ENCODE results near the gene RPN2. TPM values are rescaled to one million over a fixed set of nuclear protein-coding genes. Genes with fewer than 3 reads are reported as not detected.
A peak's percentile ranks its signal among the peaks of the same experiment; 100 is the strongest.

The RPN2 gene
- total and polyA plus RNA-seq, 2 of the 13 experiments (the other 11 are each of a cell fraction or from before 2014, with no cell fraction given) = 587 to 1,818 TPM

GRCh38 chr20:37178839-37179682 lies at the start of gene RPN2, which contains the start of gene MROH8 (continued):
- peak; percentile 43; the same call in 1 of the 2 replicates for TF ChIP-seq ZNF709 (CRISPR knock-in tag; IDR thresholded peaks at IDR 0.05)
- TF ChIP-seq ZNF329 (CRISPR knock-in tag; IDR thresholded peaks at IDR 0.05; ENCODE audit: low read depth) = 0 out of 2 replicates have a peak, but pooled peaks have one; percentile 35
- TF ChIP-seq MIER2 (CRISPR knock-in tag; IDR thresholded peaks at IDR 0.05) = no peak
- TF ChIP-seq SMARCC2 (IDR thresholded peaks at IDR 0.05) = no peak
- TF ChIP-seq PPARG (CRISPR knock-in tag; conservative IDR thresholded peaks at IDR 0.05) = peak; percentile 51; the same call in 1 of the 2 replicates
- TF ChIP-seq ELF4 (CRISPR knock-in tag; IDR thresholded peaks at IDR 0.05; ENCODE audit: borderline replicate concordance) = peak; percentile 94
- peak; percentile 73; the same call in 1 of the 2 replicates for TF ChIP-seq NR2F2 (IDR thresholded peaks at IDR 0.05; ENCODE audit: borderline replicate concordance, low read depth)
- TF ChIP-seq ZSCAN25 (CRISPR knock-in tag; IDR thresholded peaks at IDR 0.05) = peak; percentile 65
- no peak for TF ChIP-seq ZBTB37 (CRISPR knock-in tag; IDR thresholded peaks at IDR 0.05)
- no peak for TF ChIP-seq ZNF672 (CRISPR knock-in tag; IDR thresholded peaks at IDR 0.05)
- peak; percentile 59; the same call in 1 of the 2 replicates for TF ChIP-seq ZNF770 (CRISPR knock-in tag; IDR thresholded peaks at IDR 0.05)
- peak in 1 of 2 experiments; percentile 6; a peak in 1 of 4 replicates for TF ChIP-seq EP300 (IDR thresholded peaks at IDR 0.05; ENCODE audit: low read depth in 2 of 2, low read length in 2 of 2)
- no peak for TF ChIP-seq EP300 (CRISPR knock-in tag; IDR thresholded peaks at IDR 0.05; ENCODE audit: borderline replicate concordance)
- TF ChIP-seq MAFK (conservative IDR thresholded peaks at IDR 0.05 in 1 of 2, IDR thresholded peaks at IDR 0.05 in 1 of 2; ENCODE audit: low read length in 2 of 2) = 0 out of 4 replicates have a peak, but pooled peaks of 1 of the 2 experiments have one; percentile 4
- no peak for TF ChIP-seq TCF7 (IDR thresholded peaks at IDR 0.05; ENCODE audit: low read depth)
- TF ChIP-seq ZNF747 (CRISPR knock-in tag; IDR thresholded peaks at IDR 0.05; ENCODE audit: borderline replicate concordance) = peak; percentile 91
- peak; percentile 54; the same call in 1 of the 2 replicates for TF ChIP-seq ZNF740 (CRISPR knock-in tag; IDR thresholded peaks at IDR 0.05)
- TF ChIP-seq ZBTB46 (CRISPR knock-in tag; IDR thresholded peaks at IDR 0.05; ENCODE audit: borderline replicate concordance) = no peak
- TF ChIP-seq FOXO1 (CRISPR knock-in tag; IDR thresholded peaks at IDR 0.05) = peak; percentile 77
- TF ChIP-seq TBX3 (IDR thresholded peaks at IDR 0.05; ENCODE audit: borderline replicate concordance) = peak; percentile 66
- TF ChIP-seq ZNF292 (CRISPR knock-in tag; IDR thresholded peaks at IDR 0.05; ENCODE audit: borderline replicate concordance, low read depth) = no peak; the same call in 1 of the 2 replicates
- TF ChIP-seq ZNF598 (CRISPR knock-in tag; IDR thresholded peaks at IDR 0.05; ENCODE audit: borderline replicate concordance) = peak; percentile 85
- no peak for TF ChIP-seq SMC3 (IDR thresholded peaks at IDR 0.05; ENCODE audit: low read length)
- peak; percentile 93; the same call in 1 of the 2 replicates for TF ChIP-seq ZNF850 (CRISPR knock-in tag; conservative IDR thresholded peaks at IDR 0.05)
- 0 out of 2 replicates have a peak, but pooled peaks have one; percentile 72 for TF ChIP-seq ZNF335 (CRISPR knock-in tag; IDR thresholded peaks at IDR 0.05)

Data from HepG2 (cell line).